Heart right ventricle (tissue), 16 donors: Measurements from ENCODE around the gene GAST. TPM values are rescaled to one million over a fixed set of nuclear protein-coding genes. Genes with fewer than 3 reads are reported as not detected.
A peak's percentile ranks its signal among the peaks of the same experiment; 100 is the strongest.

ENCODE experiments used
- ATAC-seq, 8 donors: fragments of 200-7000 bp; cut with Tn5 transposase; one replicate each; pipeline ENCODE4 v1.9.1; 2020; ENCODE audit warnings: mild to moderate bottlenecking in 8 of 8, moderate library complexity in 8 of 8, moderate number of reproducible peaks in 1 of 8
- DNase-seq, 2 donors: peaks; one replicate each; pipeline ENCODE4 v3.0.0-alpha.2; 2020
- H3K27ac ChIP-seq, 10 donors: fragments of 200-600 bp; sonication (generic) in 2 of 10; one replicate each; pipeline versions ENCODE4 v1.5.0 to v1.8.0; 2020 to 2022; ENCODE audit warnings: mild to moderate bottlenecking in 3 of 10
- H3K27me3 ChIP-seq, 7 donors: fragments of 200-600 bp; one replicate each; pipeline ENCODE4 v1.8.0; 2021 to 2022; ENCODE audit warnings: mild to moderate bottlenecking in 2 of 7
- H3K36me3 ChIP-seq, 9 donors: fragments of 200-600 bp; sonication (generic) in 1 of 9; one replicate each; pipeline versions ENCODE4 v1.5.0 to v1.8.0; 2020 to 2022; ENCODE audit warnings: mild to moderate bottlenecking in 2 of 9
- H3K4me1 ChIP-seq, 9 donors: fragments of 200-600 bp; sonication (generic) in 1 of 9; one replicate each; pipeline versions ENCODE4 v1.5.0 to v1.8.0; 2020 to 2022; ENCODE audit warnings: mild to moderate bottlenecking in 4 of 9
- H3K4me3 ChIP-seq, 10 donors: fragments of 200-600 bp; sonication (generic) in 2 of 10; one replicate each; pipeline versions ENCODE4 v1.5.0 to v1.8.0; 2020 to 2022; ENCODE audit warnings: mild to moderate bottlenecking in 7 of 10, moderate library complexity in 2 of 10
- H3K9me3 ChIP-seq, 11 donors: fragments of 200-600 bp in 10 of 11; sonication (generic) in 2 of 11; one replicate each; pipeline versions ENCODE4 v1.5.0 to v1.8.0; 2013 to 2022; ENCODE audit warnings: mild to moderate bottlenecking in 2 of 11, control low read depth in 1 of 11, moderate library complexity in 1 of 11
- CTCF ChIP-seq, 9 donors: fragments of 200-600 bp; sonication (generic) in 2 of 9; IDR thresholded peaks; one replicate each; pipeline versions ENCODE4 v1.5.0 to v1.8.0; 2021 to 2022; ENCODE audit warnings: antibody characterized with exemption in 9 of 9, mild to moderate bottlenecking in 5 of 9, moderate library complexity in 1 of 9
- WGBS, 2 donors: extraction: QIAGEN DNeasy Blood & Tissue Kit; methylation state at CpG; one replicate each; pipeline ENCODE4 v1.1.7; 2013; ENCODE audit warnings: inconsistent platforms in 1 of 2; 5-methylcytosine and 5-hydroxymethylcytosine counted together
- intact Hi-C, 10 donors: fragments of 100-400 bp; cut with DNase I; formaldehyde crosslinking; loops; one replicate each; pipeline versions ENCODE4 v1.11.1 to v1.14.2; 2022
- polyA plus RNA-seq, 2 donors: library from polyadenylated mRNA; stranded (reverse); fragments of 200-250 nt; gene quantifications; one replicate each; pipeline ENCODE4 v1.2.3, GENCODE V29; 2013
- total RNA-seq, 10 donors: library from RNA; stranded (reverse); fragmentation: NEBNext Ultra II Directional in 3 of 10; extraction: Animal tissue kit (Norgen Biotek cat#: 25700) in 3 of 10; gene quantifications; one replicate each; pipeline versions ENCODE4 v1.2.1 to v1.2.4, GENCODE V29; 2021 to 2023
- donor health status: Arrhythmogenic right ventricular cardiomyopathy.
- donor health status: ischemic (EF 13 %, LVEDD 7.1; RV severe dilation, severe dysfunction).
- donor health status: healthy with polysubstance abuse.
- donor health status: DM: no; HTN: yes; CAD: no.
- donor health status: DM: no; HTN: no; CAD: no.
- donor health status: ischemic (EF 25% LVEDD 6.9; RV normal size, moderate dysfunction).
- donor health status: ischemic (EF 25% LVEDD 5.7; RV mildly dilated, moderate dysfunction).
- donor health status: healthy.
- donor health status: DM: yes; HTN: yes; CAD: no.
- donor health status: Ischemic cardiomyopathy.
- donor health status: ischemic (EF 35%, LVEDD 5.7; RV mildly dilated, moderate dysfunction).
- donor health status: nonischemic (EF 11% LVEDD 7.7; RV severe dilation, severe dysfunction).
- donor health status: DM: yes; HTN: yes; CAD: no.
- donor health status: PGD.
- donor health status: ischemic (EF 29% LVEDD 5.4; RV normal size, mild dysfunction).
- donor health status: nonischemic (EF 23%, LVEDD 6.1; RV moderate dilation, normal function).

The GAST gene
- total and polyA plus RNA-seq, 12 donors = not detected

- ATAC-seq (no peak), DNase-seq (no peak)
- TF ChIP-seq CTCF (IDR thresholded peaks at IDR 0.05) = no peak
- peak overlapping the region in 1 of 10 donors; percentile 100 for H3K27ac ChIP-seq
- no peaks in the 10 kb centered on the region for H3K27me3 ChIP-seq
- peaks cover 14 to 54% (median 46%) of the 10 kb centered on the region in 9 donors for H3K4me1 ChIP-seq
- peaks cover 0 to 64% (median 50%) of the 10 kb centered on the region in 9 donors for H3K36me3 ChIP-seq
- peak overlapping the region in 5 of 10 donors; percentile 71 to 96 (median 91) for H3K4me3 ChIP-seq
- WGBS, 2 donors = 71 to 72% methylated on average over 10 of the region's 10 CpGs
- no peaks in the 10 kb centered on the region for H3K9me3 ChIP-seq
- intact Hi-C loops = no loop called here
Observed at GRCh38 chr17:41691031-41691777, 20.9 kb upstream of the GAST start.

GRCh38 chr17:41692722-41693521 lies 19.2 kb upstream of the GAST start:
- ATAC-seq = no peak
- Histone ChIP-seq H3K4me1 (peaks cover 15 to 66% (median 50%) of the 10 kb centered on the region in 9 donors), H3K27me3 (no peaks in the 10 kb centered on the region), H3K36me3 (peaks cover 0 to 64% (median 50%) of the 10 kb centered on the region in 9 donors), H3K27ac (peak overlapping the region in 1 of 10 donors; percentile 0), H3K4me3 (no peak overlapping the region), H3K9me3 (no peaks in the 10 kb centered on the region)
- intact Hi-C loops = no loop called here
- 90 to 93% methylated on average over 11 of the region's 11 CpGs for WGBS, 2 donors
- DNase-seq = no peak
- TF ChIP-seq CTCF (IDR thresholded peaks at IDR 0.05) = no peak

- ATAC-seq = peak in 1 of 8 donors; percentile 11
- no peak for TF ChIP-seq CTCF (IDR thresholded peaks at IDR 0.05)
- DNase-seq = no peak
- Histone ChIP-seq H3K27me3 (no peaks in the 10 kb centered on the region), H3K4me3 (no peak overlapping the region), H3K9me3 (no peaks in the 10 kb centered on the region), H3K27ac (no peak overlapping the region), H3K36me3 (peaks cover 0 to 56% (median 44%) of the 10 kb centered on the region in 9 donors), H3K4me1 (peaks cover 12 to 57% (median 44%) of the 10 kb centered on the region in 9 donors)
- 84% methylated on average over 7 of the region's 7 CpGs for WGBS, 2 donors
- intact Hi-C loops = no loop called here
Observed at GRCh38 chr17:41695134-41695661, 16.9 kb upstream of the GAST start.
